HEK293 (cell line): ENCODE results near the gene LRRC53.

Experiments
- CTCF ChIP-seq: fragments of 450-650 bp; formaldehyde crosslinking; IDR thresholded peaks from 2 replicates; pipeline ENCODE4 v1.5.1; 2016; ENCODE audit warnings: missing biosample characterization, missing genetic modification characterization
- KLF16 ChIP-seq: fragments of 450-650 bp; formaldehyde crosslinking; IDR thresholded peaks from 2 replicates; pipeline ENCODE4 v1.5.1; 2017; ENCODE audit warnings: missing biosample characterization, missing genetic modification characterization
- PATZ1 ChIP-seq: fragments of 450-650 bp; formaldehyde crosslinking; IDR thresholded peaks from 2 replicates; pipeline ENCODE4 v1.5.1; 2016; ENCODE audit warnings: missing biosample characterization, missing genetic modification characterization
- SP2 ChIP-seq: fragments of 450-650 bp; formaldehyde crosslinking; IDR thresholded peaks from 2 replicates; pipeline ENCODE4 v1.5.1; 2016; ENCODE audit warnings: missing biosample characterization, missing genetic modification characterization
- TRIM28 ChIP-seq: IDR thresholded peaks from 2 replicates; pipeline ENCODE4 v1.6.1; 2011; ENCODE audit warnings: low read length, control low read depth, borderline replicate concordance
- YY1 ChIP-seq: fragments of 450-650 bp; formaldehyde crosslinking; IDR thresholded peaks from 2 replicates; pipeline ENCODE4 v1.5.1; 2018; ENCODE audit warnings: missing biosample characterization, missing genetic modification characterization
- ZNF10 ChIP-seq: fragments of 450-650 bp; formaldehyde crosslinking; IDR thresholded peaks from 2 replicates; pipeline ENCODE4 v1.5.1; 2017; ENCODE audit warnings: missing biosample characterization, missing genetic modification characterization
- ZNF239 ChIP-seq: fragments of 450-650 bp; formaldehyde crosslinking; IDR thresholded peaks from 2 replicates; pipeline ENCODE4 v1.5.1; 2016; ENCODE audit warnings: missing biosample characterization, missing genetic modification characterization
- ZNF416 ChIP-seq: fragments of 450-650 bp; formaldehyde crosslinking; IDR thresholded peaks from 2 replicates; pipeline ENCODE4 v1.5.1; 2016; ENCODE audit warnings: missing biosample characterization, missing genetic modification characterization
- ZNF521 ChIP-seq: fragments of 450-650 bp; formaldehyde crosslinking; IDR thresholded peaks from 2 replicates; pipeline ENCODE4 v1.5.1; 2017; ENCODE audit warnings: missing biosample characterization, mild to moderate bottlenecking, missing genetic modification characterization
- ZNF530 ChIP-seq: fragments of 450-650 bp; formaldehyde crosslinking; IDR thresholded peaks from 2 replicates; pipeline ENCODE4 v1.5.1; 2016; ENCODE audit warnings: low read depth, missing biosample characterization, missing genetic modification characterization
- ZNF660 ChIP-seq: fragments of 450-650 bp; IDR thresholded peaks from 2 replicates; pipeline ENCODE4 v1.5.1; 2018; ENCODE audit warnings: missing biosample characterization, mild to moderate bottlenecking, missing genetic modification characterization
- ZNF747 ChIP-seq: fragments of 450-650 bp; formaldehyde crosslinking; IDR thresholded peaks from 2 replicates; pipeline ENCODE4 v1.5.1; 2016; ENCODE audit warnings: missing biosample characterization, missing genetic modification characterization
- ZSCAN18 ChIP-seq: fragments of 450-650 bp; formaldehyde crosslinking; IDR thresholded peaks from 2 replicates; pipeline ENCODE4 v1.5.1; 2016; ENCODE audit warnings: missing biosample characterization, missing genetic modification characterization

GRCh38 chr1:74545821-74546220, 33.4 kb upstream of the LRRC53 start:
- TF ChIP-seq ZNF660 (tag by site-specific recombination) = no peak
- TF ChIP-seq CTCF (tag by site-specific recombination) = no peak
- TF ChIP-seq SP2 (tag by site-specific recombination) = no peak
- TF ChIP-seq ZNF416 (tag by site-specific recombination) = no peak
- no peak for TF ChIP-seq TRIM28
- TF ChIP-seq ZNF521 (tag by site-specific recombination) = no peak
- no peak for TF ChIP-seq ZNF239
- TF ChIP-seq KLF16 = no peak
- TF ChIP-seq PATZ1 (tag by site-specific recombination) = no peak
- no peak for TF ChIP-seq ZNF747
- TF ChIP-seq ZNF530 (tag by site-specific recombination) = no peak
- TF ChIP-seq ZSCAN18 = no peak
- no peak for TF ChIP-seq ZNF10
- no peak for TF ChIP-seq YY1 (tag by site-specific recombination)
